Activated CD4-positive, alpha-beta memory T cell treated with anti-CD3 and anti-CD28 coated beads, Interleukin-2, amount 10 ng/mL, durations not matched to agents 7 days and 5 days (primary cell): ENCODE results near the gene TECPR1. TPM values are rescaled to one million over a fixed set of nuclear protein-coding genes. Genes with fewer than 3 reads are reported as not detected.

ENCODE experiments used
- CTCF ChIA-PET: fragments of 350-600 bp; sonication (Branson Sonifier 250); formaldehyde crosslinking; loops from one replicate; lab custom pipeline; 2021; ENCODE audit warnings: antibody characterized with exemption, inconsistent platforms; lab: Charles Lee
- POLR2A ChIA-PET: fragments of 350-600 bp; sonication (Branson Sonifier 250); formaldehyde crosslinking; loops from one replicate; lab custom pipeline; 2021; ENCODE audit warnings: antibody characterized with exemption; lab: Charles Lee
- DNase-seq: peaks from one replicate; pipeline ENCODE4 v3.0.0-alpha.2; 2020
- H3K27ac Mint-ChIP-seq: one replicate; pipeline ENCODE4 v1.8.0; 2021; ENCODE audit warnings: mild to moderate bottlenecking, mixed read lengths
- H3K27me3 Mint-ChIP-seq: one replicate; pipeline ENCODE4 v1.8.0; 2021; ENCODE audit warnings: mixed read lengths
- H3K36me3 Mint-ChIP-seq: one replicate; pipeline ENCODE4 v1.8.0; 2021; ENCODE audit warnings: low read depth, mixed read lengths
- H3K4me1 Mint-ChIP-seq: one replicate; pipeline ENCODE4 v1.8.0; 2021; ENCODE audit warnings: mixed read lengths
- H3K4me3 Mint-ChIP-seq: one replicate; pipeline ENCODE4 v1.8.0; 2021; ENCODE audit warnings: mild to moderate bottlenecking, mixed read lengths
- H3K9me3 Mint-ChIP-seq: one replicate; pipeline ENCODE4 v1.8.0; 2021; ENCODE audit warnings: mixed read lengths
- total RNA-seq, 2 experiments: library from RNA; stranded (reverse); gene quantifications; one replicate each; pipeline ENCODE4 v1.2.3, GENCODE V29; 2021

TECPR1 gene
- total RNA-seq, 2 experiments from 2014 or later: 63.9 to 69.4 TPM

DNA sequence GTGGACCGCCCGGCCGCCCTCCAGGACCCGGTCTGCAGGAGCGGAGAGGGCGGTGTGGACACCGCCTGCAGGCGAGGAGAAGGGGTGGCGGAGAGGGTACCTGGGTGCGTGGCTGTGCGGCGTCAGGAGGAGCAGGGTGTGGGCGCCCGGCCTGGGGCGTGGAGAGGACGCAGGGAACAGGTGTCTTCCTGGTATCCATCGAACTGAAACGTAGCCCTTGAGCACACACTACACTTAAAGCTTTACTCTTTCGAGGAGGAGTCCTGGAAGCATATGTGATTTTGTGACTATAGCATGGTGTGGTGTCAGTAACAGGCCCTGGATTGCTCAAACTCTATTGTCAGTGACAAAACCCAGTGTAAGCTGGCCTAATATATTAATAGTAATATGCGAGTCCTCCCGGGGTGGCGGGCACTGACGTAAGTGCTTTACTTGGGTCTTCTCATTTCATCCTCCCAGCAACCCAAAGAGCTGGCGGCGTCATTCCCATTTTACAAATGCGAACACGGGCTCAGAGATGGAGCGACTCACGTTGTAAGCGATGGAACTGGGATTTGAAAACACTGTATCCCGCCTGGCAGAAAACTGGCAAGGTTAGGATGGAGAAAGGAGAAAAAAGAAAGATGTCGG lies 508 bp upstream of the TECPR1 start:
- Mint-ChIP-seq H3K27ac (peak overlapping the region; percentile 99), H3K9me3 (no peaks in the 10 kb centered on the region), H3K4me3 (peak overlapping the region; percentile 95), H3K4me1 (peaks cover 65% of the 10 kb centered on the region), H3K36me3 (peaks cover 38% of the 10 kb centered on the region), H3K27me3 (no peaks in the 10 kb centered on the region)
- no peak for DNase-seq
- ChIA-PET POLR2A (interaction anchor here (1.4 to 3.1 kb wide), 3 partner anchors 32 to 626 kb away, joined by 3 to 33 read pairs (median 3); partner anchors contain the start of gene TRRAP), CTCF (interaction anchor here (1.3 kb wide), 1 partner anchor 13 kb away, joined by 3 read pairs; no protein-coding TSS in a partner anchor)

DNA sequence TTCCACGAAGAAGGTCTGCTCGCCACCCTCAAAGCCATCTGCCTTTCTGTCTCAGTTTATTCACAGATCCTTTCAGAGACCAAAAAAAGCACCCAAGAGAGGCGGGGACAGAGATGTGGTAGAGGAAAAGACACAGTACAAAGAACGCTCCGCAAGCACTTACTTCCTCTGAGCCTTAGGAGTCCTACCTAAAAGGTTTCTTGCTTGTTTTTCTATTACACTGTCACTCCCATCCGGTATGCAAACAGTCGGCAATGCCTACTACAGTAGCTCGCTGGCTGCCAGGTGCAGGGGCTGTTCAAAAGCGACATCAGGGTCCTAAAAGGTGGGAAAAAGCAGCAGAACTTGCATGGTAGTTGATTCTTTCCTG lies 816 bp downstream of the TECPR1 start:
- peaks cover 57% of the 10 kb centered on the region for H3K4me1 Mint-ChIP-seq
- peak overlapping the region; percentile 99 for H3K27ac Mint-ChIP-seq
- H3K27me3 Mint-ChIP-seq: no peaks in the 10 kb centered on the region
- DNase-seq: peak; percentile 59
- CTCF ChIA-PET: interaction anchor here (1.0 to 2.2 kb wide), 3 partner anchors 49 to 230 kb away, joined by 3 to 9 read pairs (median 7); no protein-coding TSS in a partner anchor
- POLR2A ChIA-PET: interaction anchor here (0.8 to 3.1 kb wide), 16 partner anchors 9 to 628 kb away, joined by 3 to 33 read pairs (median 4); partner anchors contain the start of genes BRI3 and TRRAP
- no peaks in the 10 kb centered on the region for H3K9me3 Mint-ChIP-seq
- H3K36me3 Mint-ChIP-seq: peaks cover 29% of the 10 kb centered on the region
- H3K4me3 Mint-ChIP-seq: peak overlapping the region; percentile 95

DNA sequence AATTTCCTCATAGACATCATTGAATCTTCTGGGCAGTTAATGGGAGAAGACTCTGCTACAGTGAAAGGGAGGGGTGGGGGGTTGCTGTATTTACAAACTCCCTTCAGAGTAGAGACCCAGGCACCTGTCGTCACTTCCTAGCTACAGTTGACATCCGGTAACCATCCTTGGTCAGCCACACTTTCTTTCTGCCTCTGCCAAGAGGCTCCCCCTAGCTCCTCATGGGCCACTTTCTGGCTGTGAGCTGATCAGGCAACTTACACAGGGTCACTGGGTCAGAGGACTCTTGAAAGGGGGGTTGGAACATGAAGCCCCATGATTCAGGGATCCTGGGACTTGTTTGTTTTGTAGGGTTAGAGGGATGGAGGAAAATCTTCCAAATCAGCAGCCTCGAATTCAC lies 1.2 kb downstream of the TECPR1 start:
- Mint-ChIP-seq H3K27me3 (no peaks in the 10 kb centered on the region), H3K36me3 (peaks cover 28% of the 10 kb centered on the region), H3K4me3 (peak overlapping the region; percentile 95), H3K27ac (peak overlapping the region; percentile 99), H3K9me3 (no peaks in the 10 kb centered on the region), H3K4me1 (peaks cover 53% of the 10 kb centered on the region)
- ChIA-PET CTCF (interaction anchor here (0.6 to 2.2 kb wide), 7 partner anchors 9 to 230 kb away, joined by 3 to 9 read pairs (median 4); no protein-coding TSS in a partner anchor), POLR2A (interaction anchor here (0.8 to 3.1 kb wide), 17 partner anchors 9 to 629 kb away, joined by 3 to 33 read pairs (median 4); partner anchors contain the start of genes BRI3 and TRRAP)
- peak; percentile 66 for DNase-seq

DNA sequence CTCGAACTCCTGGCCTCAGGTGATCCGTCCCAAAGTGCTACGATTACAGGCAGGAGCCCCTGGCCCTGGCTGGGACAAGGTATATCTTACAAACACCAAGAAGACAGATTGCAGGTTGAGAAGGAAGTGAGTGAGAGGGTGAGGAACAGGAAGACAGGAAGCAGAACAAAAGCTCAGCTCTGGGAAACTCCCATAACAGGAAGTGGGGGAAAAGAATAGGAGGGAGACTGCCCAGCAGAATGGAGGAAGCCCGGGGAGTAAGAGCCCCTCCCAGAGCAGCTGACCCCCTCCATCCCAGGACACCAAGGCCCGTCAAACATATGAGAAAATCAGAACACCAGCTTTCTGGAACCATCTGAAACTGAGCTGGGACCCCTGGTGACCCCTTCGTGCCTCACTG lies 2.9 kb downstream of the TECPR1 start:
- Mint-ChIP-seq H3K36me3 (peaks cover 29% of the 10 kb centered on the region), H3K27ac (peak overlapping the region; percentile 99), H3K4me3 (peak overlapping the region; percentile 37), H3K27me3 (no peaks in the 10 kb centered on the region), H3K4me1 (peaks cover 43% of the 10 kb centered on the region), H3K9me3 (no peaks in the 10 kb centered on the region)
- DNase-seq: no peak
- POLR2A ChIA-PET: no interaction called here
- CTCF ChIA-PET: interaction anchor here (0.7 to 1.7 kb wide), 2 partner anchors 143 to 215 kb away, joined by 3 to 5 read pairs; no protein-coding TSS in a partner anchor

DNA sequence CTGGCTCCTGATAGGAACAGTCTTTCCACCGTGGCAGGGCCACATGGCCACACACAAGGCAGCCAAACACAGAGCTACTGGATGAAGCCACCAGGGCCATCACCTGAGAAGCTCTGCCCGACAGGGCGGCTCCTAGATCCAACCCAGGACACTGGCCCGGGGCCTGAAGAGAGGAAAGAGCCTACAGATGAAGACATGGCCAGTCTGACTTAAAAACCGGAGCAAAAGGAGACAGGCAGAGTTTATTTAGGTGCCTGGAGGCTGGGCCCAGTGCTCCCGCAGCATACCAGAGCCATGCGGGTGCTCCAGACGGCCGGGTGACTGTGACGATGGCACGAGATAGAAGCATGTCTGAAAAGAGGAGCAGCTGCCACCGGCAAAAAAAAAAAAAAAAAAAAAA lies 3.9 kb downstream of the TECPR1 start:
- POLR2A ChIA-PET: no interaction called here
- Mint-ChIP-seq H3K9me3 (no peaks in the 10 kb centered on the region), H3K4me1 (peaks cover 39% of the 10 kb centered on the region), H3K36me3 (peaks cover 29% of the 10 kb centered on the region), H3K4me3 (no peak overlapping the region), H3K27me3 (no peaks in the 10 kb centered on the region), H3K27ac (peak overlapping the region; percentile 63)
- CTCF ChIA-PET: no interaction called here
- no peak for DNase-seq

DNA sequence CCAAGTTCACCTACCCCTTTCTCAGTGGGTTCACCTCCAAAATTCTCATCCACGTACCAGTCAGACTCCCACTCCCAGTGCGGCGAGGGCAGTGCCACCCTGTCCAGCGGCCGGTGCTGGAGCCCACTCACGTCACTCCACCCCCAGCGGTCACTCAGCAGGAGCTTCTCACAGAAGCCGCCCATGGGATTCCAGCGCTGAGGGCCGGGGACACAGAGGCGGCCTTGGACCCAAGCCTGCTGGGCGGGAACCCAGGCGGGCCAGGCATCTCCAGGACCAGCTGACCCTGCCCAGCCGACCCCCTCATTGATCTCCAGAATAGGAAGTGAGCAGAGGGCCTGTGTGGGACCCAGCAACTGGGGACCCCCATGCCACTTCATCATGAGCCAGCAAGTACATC lies 7.2 kb downstream of the TECPR1 start:
- Mint-ChIP-seq H3K27ac (no peak overlapping the region), H3K9me3 (no peaks in the 10 kb centered on the region), H3K27me3 (no peaks in the 10 kb centered on the region), H3K4me3 (no peak overlapping the region), H3K4me1 (peaks cover 17% of the 10 kb centered on the region), H3K36me3 (peaks cover 37% of the 10 kb centered on the region)
- no peak for DNase-seq
- CTCF ChIA-PET: no interaction called here
- POLR2A ChIA-PET: no interaction called here

DNA sequence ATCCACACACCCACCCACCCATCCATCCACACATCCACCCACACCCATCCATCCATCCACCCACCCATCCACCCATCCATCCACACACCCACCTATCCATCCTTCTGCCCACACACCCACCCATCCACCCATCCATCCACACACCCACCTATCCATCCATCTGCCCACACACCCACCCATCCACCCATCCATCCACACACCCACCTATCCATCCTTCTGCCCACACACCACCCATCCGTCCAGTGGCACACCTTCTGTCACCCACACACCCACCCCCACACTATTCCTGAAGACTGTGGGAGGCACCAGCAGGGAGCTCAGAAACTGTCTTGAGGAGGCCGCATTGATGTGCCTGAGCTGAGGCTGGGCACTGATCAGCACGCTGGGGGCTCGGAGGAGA lies 9.1 kb downstream of the TECPR1 start:
- ChIA-PET POLR2A (no interaction called here), CTCF (no interaction called here)
- no peaks in the 10 kb centered on the region for H3K9me3 Mint-ChIP-seq
- no peak for DNase-seq
- no peaks in the 10 kb centered on the region for H3K27me3 Mint-ChIP-seq
- H3K36me3 Mint-ChIP-seq: peaks cover 41% of the 10 kb centered on the region
- H3K27ac Mint-ChIP-seq: no peak overlapping the region
- H3K4me3 Mint-ChIP-seq: no peak overlapping the region
- H3K4me1 Mint-ChIP-seq: peaks cover 1% of the 10 kb centered on the region

DNA sequence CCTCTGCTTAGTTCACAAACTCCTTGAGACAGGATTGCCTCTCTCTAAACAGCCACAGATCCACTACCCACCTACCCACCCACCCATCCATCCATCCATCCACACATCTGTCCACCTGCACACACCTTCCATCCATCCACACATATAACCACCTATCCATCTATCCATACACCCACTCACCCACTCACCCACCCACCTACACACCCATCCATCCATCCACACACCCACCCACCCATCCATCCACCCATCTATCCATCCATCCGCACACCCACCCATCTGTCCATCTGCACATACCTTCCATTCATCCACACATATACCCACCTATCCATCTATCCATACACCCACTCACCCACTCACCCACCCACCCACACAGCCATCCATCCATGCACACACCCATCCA lies 9.7 kb downstream of the TECPR1 start:
- no peaks in the 10 kb centered on the region for H3K4me1 Mint-ChIP-seq
- ChIA-PET CTCF (no interaction called here), POLR2A (interaction anchor here (0.9 kb wide), 1 partner anchor 8 kb away, joined by 5 read pairs; no protein-coding TSS in a partner anchor)
- H3K27ac Mint-ChIP-seq: no peak overlapping the region
- no peaks in the 10 kb centered on the region for H3K27me3 Mint-ChIP-seq
- no peaks in the 10 kb centered on the region for H3K9me3 Mint-ChIP-seq
- H3K4me3 Mint-ChIP-seq: no peak overlapping the region
- peaks cover 39% of the 10 kb centered on the region for H3K36me3 Mint-ChIP-seq
- DNase-seq: no peak

DNA sequence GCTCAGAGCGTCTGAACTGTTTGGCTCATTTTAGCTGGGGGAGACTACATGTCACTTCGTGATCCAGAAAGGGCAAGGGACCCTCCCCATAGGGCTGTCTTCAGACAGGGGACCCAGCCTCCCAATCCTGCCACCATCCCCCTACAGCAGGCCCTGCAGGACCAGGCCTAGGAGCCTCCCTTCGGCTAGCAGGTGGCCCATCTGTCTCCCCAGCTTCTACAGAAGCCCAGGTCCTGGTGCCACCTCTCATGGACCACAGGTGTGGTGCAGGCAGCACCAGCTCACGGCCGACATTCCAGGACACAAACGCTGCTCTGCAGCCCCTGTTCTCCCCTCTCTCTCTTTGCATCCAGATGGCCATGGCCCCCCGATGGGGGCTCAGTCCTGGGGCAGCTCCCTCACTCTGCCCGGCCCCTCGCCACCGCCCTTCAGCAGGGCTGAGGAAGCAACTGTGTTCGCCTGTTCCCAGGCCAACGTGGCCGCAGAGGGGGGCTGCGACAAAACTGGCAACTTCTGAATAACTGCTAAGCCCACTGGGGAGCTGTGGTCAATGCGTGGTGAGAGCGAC lies 10.3 kb downstream of the TECPR1 start:
- H3K27ac Mint-ChIP-seq: no peak overlapping the region
- POLR2A ChIA-PET: interaction anchor here (0.9 kb wide), 1 partner anchor 9 kb away, joined by 5 read pairs; no protein-coding TSS in a partner anchor
- no peaks in the 10 kb centered on the region for H3K9me3 Mint-ChIP-seq
- CTCF ChIA-PET: no interaction called here
- no peak overlapping the region for H3K4me3 Mint-ChIP-seq
- H3K27me3 Mint-ChIP-seq: no peaks in the 10 kb centered on the region
- no peaks in the 10 kb centered on the region for H3K4me1 Mint-ChIP-seq
- DNase-seq: no peak
- H3K36me3 Mint-ChIP-seq: peaks cover 38% of the 10 kb centered on the region

DNA sequence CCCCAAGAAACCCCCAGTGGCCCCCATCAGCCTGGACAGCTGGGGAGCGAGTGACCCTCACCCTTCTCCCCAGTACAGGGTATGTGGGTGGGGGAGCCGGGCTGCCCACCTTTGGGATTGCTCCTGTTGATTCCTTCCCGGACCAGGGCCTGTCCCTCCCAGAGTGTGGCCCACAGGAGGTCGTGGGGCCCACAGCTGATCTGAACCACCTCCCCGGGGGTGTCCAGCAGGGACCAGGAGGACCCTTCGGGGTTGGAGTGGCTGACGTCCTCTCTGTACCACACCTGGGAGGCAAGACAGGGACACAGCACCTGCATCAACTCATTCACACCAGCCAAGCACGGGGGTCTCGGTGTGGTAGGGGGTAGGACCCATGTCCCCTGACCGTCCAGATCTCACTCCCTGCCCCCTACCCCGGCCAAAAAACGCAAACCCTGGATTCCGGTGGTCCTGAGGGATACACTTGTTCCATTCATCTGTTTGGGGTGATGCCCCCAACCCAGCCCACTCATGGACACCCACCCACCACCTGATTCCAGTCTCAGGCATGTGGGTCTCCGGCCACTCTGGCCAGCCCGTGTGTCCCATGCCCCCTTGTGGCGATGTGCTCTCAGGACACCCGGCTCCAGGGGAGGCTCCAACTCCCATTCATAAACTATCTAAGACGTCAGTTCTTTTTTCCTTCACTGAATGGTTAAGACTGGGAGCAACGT lies 10.9 kb downstream of the TECPR1 start:
- no peaks in the 10 kb centered on the region for H3K27me3 Mint-ChIP-seq
- no peak overlapping the region for H3K4me3 Mint-ChIP-seq
- no peaks in the 10 kb centered on the region for H3K4me1 Mint-ChIP-seq
- DNase-seq: peak; percentile 23
- no peaks in the 10 kb centered on the region for H3K9me3 Mint-ChIP-seq
- H3K27ac Mint-ChIP-seq: no peak overlapping the region
- H3K36me3 Mint-ChIP-seq: peaks cover 41% of the 10 kb centered on the region
- ChIA-PET POLR2A (interaction anchor here (0.9 kb wide), 1 partner anchor 10 kb away, joined by 5 read pairs; no protein-coding TSS in a partner anchor), CTCF (no interaction called here)

DNA sequence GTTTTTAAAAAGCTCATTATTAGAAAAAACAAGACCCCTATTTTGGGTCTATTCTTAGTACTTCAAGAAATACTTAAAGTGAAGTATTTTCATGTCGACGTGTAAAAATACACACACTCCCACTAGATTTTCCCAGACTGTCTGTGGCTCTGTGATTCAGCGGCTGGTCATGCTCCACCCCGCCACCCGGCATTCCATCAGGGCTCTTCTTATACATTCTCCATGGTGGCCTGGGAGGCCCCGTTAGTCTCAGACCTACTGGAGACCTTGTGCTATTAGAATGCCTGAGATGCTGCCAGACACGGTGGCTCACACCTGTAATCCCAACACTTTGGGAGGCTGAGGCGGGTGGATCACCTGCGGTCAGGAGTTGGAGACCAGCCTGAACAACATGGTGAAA lies 13.1 kb downstream of the TECPR1 start:
- no peak overlapping the region for H3K27ac Mint-ChIP-seq
- H3K4me1 Mint-ChIP-seq: no peaks in the 10 kb centered on the region
- no peak overlapping the region for H3K4me3 Mint-ChIP-seq
- H3K27me3 Mint-ChIP-seq: no peaks in the 10 kb centered on the region
- POLR2A ChIA-PET: no interaction called here
- H3K9me3 Mint-ChIP-seq: no peaks in the 10 kb centered on the region
- no peak for DNase-seq
- H3K36me3 Mint-ChIP-seq: peaks cover 40% of the 10 kb centered on the region
- CTCF ChIA-PET: interaction anchor here (1.1 kb wide), 1 partner anchor 11 kb away, joined by 3 read pairs; no protein-coding TSS in a partner anchor

DNA sequence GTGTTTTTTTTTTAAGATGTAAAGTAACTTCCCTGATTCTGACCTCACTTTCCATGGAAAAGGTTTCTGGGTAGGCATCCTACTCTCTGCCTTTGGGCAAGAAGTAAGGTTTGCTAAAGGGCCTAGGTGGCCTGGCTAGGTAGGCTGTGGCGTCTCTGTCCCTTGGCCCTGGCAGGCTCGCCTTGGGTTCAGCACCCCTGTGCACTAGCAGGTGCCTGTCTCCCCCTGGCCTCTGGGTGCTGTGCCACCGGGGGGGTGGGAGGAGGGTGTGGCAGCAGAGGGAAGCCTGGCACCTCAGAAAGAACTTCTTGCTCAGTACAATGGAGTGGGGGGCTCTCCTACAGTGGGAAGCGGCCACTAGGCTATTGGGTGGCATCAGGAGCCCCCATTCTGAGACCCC lies 14.0 kb downstream of the TECPR1 start:
- Mint-ChIP-seq H3K9me3 (no peaks in the 10 kb centered on the region), H3K4me1 (no peaks in the 10 kb centered on the region), H3K4me3 (no peak overlapping the region), H3K27me3 (no peaks in the 10 kb centered on the region), H3K27ac (no peak overlapping the region), H3K36me3 (peaks cover 43% of the 10 kb centered on the region)
- ChIA-PET CTCF (no interaction called here), POLR2A (no interaction called here)
- no peak for DNase-seq
